MM.1S (cell line): ENCODE results near the gene ITGA3.

Experiments used
- DNase-seq: peaks from one replicate; pipeline ENCODE4 v3.0.0-alpha.2; 2015
- H2AFZ ChIP-seq: fragments of 300-600 bp; sonication (generic); 2 replicates; pipeline ENCODE4 v1.6.0; 2016; ENCODE audit warnings: antibody characterized with exemption, low read length
- H3F3A ChIP-seq: fragments of 300-600 bp; sonication (generic); 2 replicates; pipeline ENCODE4 v1.6.1; 2016; ENCODE audit warnings: mild to moderate bottlenecking, antibody characterized with exemption, low read length, moderate library complexity, mixed read lengths; ENCODE audit not compliant: insufficient read depth
- H3K27ac ChIP-seq: fragments of 300-600 bp; sonication (generic); 2 replicates; pipeline ENCODE4 v1.5.1; 2016; ENCODE audit warnings: mild to moderate bottlenecking, low read length
- H3K27me3 ChIP-seq: fragments of 300-600 bp; sonication (generic); replicated peaks from 2 replicates; pipeline ENCODE4 v1.6.0; 2016; ENCODE audit warnings: low read length; ENCODE audit not compliant: insufficient read depth
- H3K36me3 ChIP-seq: fragments of 300-600 bp; sonication (generic); replicated peaks from 2 replicates; pipeline ENCODE4 v1.6.1; 2016; ENCODE audit warnings: mild to moderate bottlenecking, low read length, mixed read lengths; ENCODE audit not compliant: insufficient read depth
- H3K4me1 ChIP-seq: fragments of 300-600 bp; sonication (generic); 2 replicates; pipeline ENCODE4 v1.6.1; 2016; ENCODE audit warnings: low read length, mixed read lengths
- H3K4me2 ChIP-seq: fragments of 300-600 bp; sonication (generic); 2 replicates; pipeline ENCODE4 v1.6.0; 2016; ENCODE audit warnings: low read depth, low read length
- H3K4me3 ChIP-seq: fragments of 300-600 bp; sonication (generic); 2 replicates; pipeline ENCODE4 v1.5.1; 2016; ENCODE audit warnings: low read length, mixed read lengths
- H3K79me2 ChIP-seq: fragments of 300-600 bp; sonication (generic); 2 replicates; pipeline ENCODE4 v1.6.1; 2016; ENCODE audit warnings: mixed run types, low read length, mixed read lengths
- H3K9ac ChIP-seq: fragments of 300-600 bp; sonication (generic); 2 replicates; pipeline ENCODE4 v1.6.1; 2016; ENCODE audit warnings: low read length, mixed read lengths
- H3K9me2 ChIP-seq: fragments of 300-600 bp; sonication (generic); replicated peaks from 2 replicates; pipeline ENCODE4 v1.6.1; 2016; ENCODE audit warnings: mild to moderate bottlenecking, low read length, mixed read lengths; ENCODE audit not compliant: insufficient read depth
- H3K9me3 ChIP-seq: fragments of 300-600 bp; sonication (generic); replicated peaks from 2 replicates; pipeline ENCODE4 v1.6.1; 2016; ENCODE audit warnings: mild to moderate bottlenecking, low read length, mixed read lengths; ENCODE audit not compliant: insufficient read depth
- H4K20me1 ChIP-seq: fragments of 300-600 bp; sonication (generic); 2 replicates; pipeline ENCODE4 v1.6.1; 2016; ENCODE audit warnings: mild to moderate bottlenecking, low read length, moderate library complexity, mixed read lengths; ENCODE audit not compliant: insufficient read depth
- CTCF ChIP-seq: fragments of 300-600 bp; sonication (generic); IDR thresholded peaks from 2 replicates; pipeline ENCODE4 v1.5.1; 2016; ENCODE audit warnings: antibody characterized with exemption, low read length, mixed read lengths
- EZH2 ChIP-seq: fragments of 300-600 bp; sonication (generic); optimal IDR thresholded peaks from 2 replicates; pipeline ENCODE3; 2017; ENCODE audit warnings: low read depth, mild to moderate bottlenecking, antibody characterized with exemption, low read length, mixed read lengths
- EZH2phosphoT487 ChIP-seq: fragments of 300-600 bp; sonication (generic); IDR thresholded peaks from 2 replicates; pipeline ENCODE4 v1.6.1; 2018; ENCODE audit warnings: antibody characterized with exemption, low read length

Gene ITGA3

GRCh38 chr17:50023520-50023919 is 32.4 kb upstream of the ITGA3 start:
- Histone ChIP-seq H3K9ac (no peak overlapping the region), H3K36me3 (no peaks in the 10 kb centered on the region), H3F3A (peaks cover 14% of the 10 kb centered on the region), H3K4me1 (peaks cover 6% of the 10 kb centered on the region), H2AFZ (no peak overlapping the region), H3K4me2 (no peak overlapping the region), H3K9me3 (no peaks in the 10 kb centered on the region), H4K20me1 (no peaks in the 10 kb centered on the region), H3K9me2 (no peaks in the 10 kb centered on the region), H3K4me3 (no peak overlapping the region), H3K27ac (no peak overlapping the region), H3K79me2 (no peaks in the 10 kb centered on the region), H3K27me3 (no peaks in the 10 kb centered on the region)
- TF ChIP-seq EZH2phosphoT487, result no peak
- TF ChIP-seq EZH2, result no peak
- TF ChIP-seq CTCF, result no peak
- DNase-seq, result no peak

DNA sequence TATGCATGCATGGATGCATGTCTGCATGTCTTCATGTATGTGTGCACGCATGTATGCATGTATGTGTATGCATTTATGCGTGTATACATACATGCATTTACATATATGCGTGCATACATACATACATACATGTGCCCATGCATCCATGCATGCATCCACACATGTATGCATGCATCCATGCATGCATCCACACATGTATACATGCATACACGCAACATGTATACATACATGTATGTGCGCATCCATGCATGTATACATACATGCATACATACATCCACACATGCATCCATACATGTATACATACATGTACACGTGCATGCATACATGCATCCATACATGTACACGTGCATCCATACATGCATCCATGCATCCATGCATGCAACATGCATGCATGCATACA is 31.1 kb upstream of the ITGA3 start:
- no peaks in the 10 kb centered on the region for H4K20me1 ChIP-seq
- no peak overlapping the region for H3K4me2 ChIP-seq
- no peak overlapping the region for H2AFZ ChIP-seq
- H3F3A ChIP-seq, result peaks cover 14% of the 10 kb centered on the region
- H3K27ac ChIP-seq, result no peak overlapping the region
- H3K9ac ChIP-seq, result no peak overlapping the region
- H3K4me1 ChIP-seq, result peaks cover 6% of the 10 kb centered on the region
- H3K9me3 ChIP-seq, result no peaks in the 10 kb centered on the region
- H3K4me3 ChIP-seq, result no peak overlapping the region
- no peak for DNase-seq
- no peak for TF ChIP-seq EZH2phosphoT487
- no peak for TF ChIP-seq EZH2
- TF ChIP-seq CTCF, result no peak
- H3K27me3 ChIP-seq, result no peaks in the 10 kb centered on the region
- H3K79me2 ChIP-seq, result no peaks in the 10 kb centered on the region
- no peaks in the 10 kb centered on the region for H3K36me3 ChIP-seq
- H3K9me2 ChIP-seq, result no peaks in the 10 kb centered on the region

DNA sequence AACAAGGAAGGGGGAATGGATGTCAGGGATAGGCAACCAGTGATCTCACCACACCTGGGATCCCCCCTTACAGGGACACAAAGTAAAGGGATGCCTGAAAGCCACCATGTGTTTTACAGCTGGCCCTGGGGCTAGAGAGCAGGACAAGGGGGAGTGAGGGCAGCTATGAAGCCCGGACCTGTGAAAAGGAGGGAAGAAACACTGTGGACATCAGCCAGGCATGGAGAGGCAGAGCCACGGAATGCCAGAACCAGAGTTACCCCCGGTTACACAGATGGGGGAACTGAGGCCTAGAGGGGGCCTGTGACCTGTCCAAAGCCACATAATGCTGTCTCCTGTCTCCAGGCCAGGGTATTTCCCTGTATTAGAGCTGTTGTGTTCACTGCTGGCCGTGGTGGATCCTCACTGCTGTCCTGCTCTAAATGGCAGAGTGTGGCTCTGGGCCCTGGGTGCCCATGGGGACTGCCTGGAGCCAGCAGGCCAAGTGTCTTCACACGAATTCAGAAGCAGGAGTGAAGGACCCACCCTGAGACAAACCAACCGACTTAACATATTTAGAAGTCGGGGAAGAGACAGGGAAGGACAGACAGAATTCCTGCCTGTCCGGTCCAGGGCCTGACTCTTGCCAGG is 29.7 kb upstream of the ITGA3 start:
- H3K4me3 ChIP-seq, result no peak overlapping the region
- no peak overlapping the region for H3K27ac ChIP-seq

More for the DNA sequence above, 29.7 kb upstream of the ITGA3 start:
- Histone ChIP-seq H3K9me3 (no peaks in the 10 kb centered on the region), H3F3A (peaks cover 14% of the 10 kb centered on the region), H4K20me1 (no peaks in the 10 kb centered on the region), H3K4me2 (no peak overlapping the region), H3K9ac (no peak overlapping the region), H3K36me3 (no peaks in the 10 kb centered on the region), H3K79me2 (no peaks in the 10 kb centered on the region), H3K27me3 (no peaks in the 10 kb centered on the region), H3K4me1 (peaks cover 6% of the 10 kb centered on the region), H2AFZ (no peak overlapping the region), H3K9me2 (no peaks in the 10 kb centered on the region)
- no peak for DNase-seq
- TF ChIP-seq EZH2phosphoT487, result no peak
- no peak for TF ChIP-seq CTCF
- no peak for TF ChIP-seq EZH2
